GM23248 (cell line): ENCODE measurements around the gene MMP15. TPM values are rescaled to one million over a fixed set of nuclear protein-coding genes. Genes with fewer than 3 reads are reported as not detected.

Experiments used
- DNase-seq: peaks from one replicate; pipeline ENCODE4 v3.0.0-alpha.2; 2015
- H2AFZ ChIP-seq: fragments of 200-600 bp; sonication (generic); 2 replicates; pipeline ENCODE4 v1.6.1; 2016; ENCODE audit warnings: antibody characterized with exemption
- H3F3A ChIP-seq: fragments of 200-600 bp; sonication (generic); 2 replicates; pipeline ENCODE4 v1.6.1; 2016; ENCODE audit warnings: mild to moderate bottlenecking, antibody characterized with exemption, mixed run types; ENCODE audit not compliant: insufficient read depth
- H3K27ac ChIP-seq: fragments of 200-600 bp; sonication (generic); 2 replicates; pipeline ENCODE4 v1.5.1; 2016; ENCODE audit warnings: mild to moderate bottlenecking
- H3K27me3 ChIP-seq: fragments of 200-600 bp; sonication (generic); replicated peaks from 2 replicates; pipeline ENCODE4 v1.6.1; 2016; ENCODE audit warnings: mild to moderate bottlenecking; ENCODE audit not compliant: insufficient read depth
- H3K36me3 ChIP-seq: fragments of 200-600 bp; sonication (generic); 2 replicates; pipeline ENCODE4 v1.6.1; 2016; ENCODE audit warnings: low read depth, mild to moderate bottlenecking
- H3K4me1 ChIP-seq: fragments of 200-600 bp; sonication (generic); 2 replicates; pipeline ENCODE4 v1.6.1; 2016; ENCODE audit warnings: mild to moderate bottlenecking; ENCODE audit not compliant: insufficient read depth
- H3K4me2 ChIP-seq: fragments of 200-600 bp; sonication (generic); one replicate; pipeline ENCODE4 v1.6.1; 2016; ENCODE audit warnings: mild to moderate bottlenecking; ENCODE audit not compliant: unreplicated experiment
- H3K4me3 ChIP-seq: fragments of 200-600 bp; sonication (generic); 2 replicates; pipeline ENCODE4 v1.5.1; 2016; ENCODE audit warnings: mild to moderate bottlenecking
- H3K79me2 ChIP-seq: fragments of 200-600 bp; sonication (generic); 2 replicates; pipeline ENCODE4 v1.6.1; 2016; ENCODE audit warnings: mild to moderate bottlenecking; ENCODE audit not compliant: insufficient read depth
- H3K9ac ChIP-seq: fragments of 200-600 bp; sonication (generic); 2 replicates; pipeline ENCODE4 v1.6.1; 2016; ENCODE audit warnings: mild to moderate bottlenecking
- H3K9me2 ChIP-seq: fragments of 200-600 bp; sonication (generic); 2 replicates; pipeline ENCODE4 v1.6.1; 2016; ENCODE audit warnings: mixed run types, mild to moderate bottlenecking, moderate library complexity; ENCODE audit not compliant: insufficient read depth
- H3K9me3 ChIP-seq: fragments of 200-600 bp; sonication (generic); one replicate; pipeline ENCODE4 v1.6.1; 2017; ENCODE audit warnings: low read depth
- H4K20me1 ChIP-seq: fragments of 200-600 bp; sonication (generic); 2 replicates; pipeline ENCODE4 v1.6.0; 2016; ENCODE audit not compliant: insufficient read depth
- EZH2 ChIP-seq: fragments of 200-600 bp; sonication (generic); IDR thresholded peaks from 2 replicates; pipeline ENCODE4 v1.6.1; 2018; ENCODE audit warnings: antibody characterized with exemption, mild to moderate bottlenecking; ENCODE audit not compliant: insufficient read depth, poor library complexity, severe bottlenecking
- EZH2phosphoT487 ChIP-seq: fragments of 200-600 bp; sonication (generic); IDR thresholded peaks from 2 replicates; pipeline ENCODE4 v1.6.1; 2018; ENCODE audit warnings: antibody characterized with exemption, moderate library complexity, mild to moderate bottlenecking, low read depth; ENCODE audit not compliant: insufficient read depth
- WGBS, 2 experiments: methylation state at CpG; one replicate each; pipeline ENCODE4 v1.1.6; 2015 to 2017; ENCODE audit warnings: low lambda C conversion rate in 2 of 2, low coverage in 1 of 2; ENCODE audit errors: missing lambda C conversion rate in 2 of 2; 5-methylcytosine and 5-hydroxymethylcytosine counted together
- in situ Hi-C: fragments of 300-500 bp; cut with MboI; formaldehyde crosslinking; loops from 2 replicates; pipeline ENCODE4 v1.15.0; 2020
- polyA plus RNA-seq: library from polyadenylated mRNA; unstranded; fragments of >200 nt; fragmentation: Nextera tagmentation; extraction: Ambion mirVana; gene quantifications from 2 replicates; pipeline ENCODE4 v1.2.1, GENCODE V29; 2016
- total RNA-seq: library from RNA; depleted of rRNA; stranded (reverse); fragments of >200 nt; shearing (Covaris generic); gene quantifications from 2 replicates; pipeline ENCODE4 v1.2.3, GENCODE V29; 2014

Gene MMP15
- total and polyA plus RNA-seq, 2 experiments from 2014 or later, result 0.45 to 1.4 TPM

DNA sequence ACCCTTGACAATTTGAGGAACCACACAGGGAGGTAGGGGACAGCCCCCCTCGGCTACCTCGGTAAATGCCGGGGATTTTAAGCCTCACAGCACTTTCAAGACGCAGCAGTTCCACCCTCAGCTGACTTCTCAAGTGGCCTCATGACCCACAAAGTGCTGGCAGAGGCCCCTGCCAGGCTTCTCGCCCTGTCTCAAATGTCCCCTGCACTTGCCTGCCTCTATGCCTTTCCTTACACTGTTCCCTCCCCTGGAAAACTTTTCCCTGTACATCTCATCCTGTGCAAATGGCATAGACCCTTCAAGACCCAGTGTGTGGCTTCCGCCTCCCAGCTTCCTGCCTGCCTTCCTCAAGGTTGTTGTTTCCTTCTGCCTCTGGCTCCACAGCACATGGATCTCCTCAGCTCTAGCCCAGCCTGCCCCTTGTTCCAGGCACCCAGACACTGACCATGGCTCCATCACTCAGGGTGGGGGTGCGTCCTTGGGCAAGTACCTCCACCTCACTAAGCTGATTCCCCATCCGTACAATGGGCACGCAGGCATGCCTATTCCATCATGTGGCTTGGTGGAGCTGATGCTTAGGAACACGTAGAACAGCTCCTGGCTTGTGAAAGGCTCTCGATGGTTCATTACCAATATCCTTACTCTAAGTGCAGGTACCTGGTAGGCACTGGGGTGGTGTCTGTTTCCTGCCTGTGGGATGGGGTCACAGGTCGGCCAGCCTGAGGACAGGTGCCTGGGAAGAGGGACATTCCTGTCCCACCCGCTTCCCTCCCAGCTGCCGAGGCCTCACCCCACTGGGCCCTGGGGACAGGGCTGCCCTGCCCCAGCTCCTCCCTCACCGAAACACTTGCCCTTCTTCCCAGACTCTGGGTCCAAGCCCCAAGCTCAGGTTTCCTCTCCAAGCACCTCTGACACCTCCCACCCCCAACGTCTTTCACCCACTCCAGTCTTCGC, 24.0 kb downstream of the MMP15 start:
- no peak for DNase-seq
- no peak overlapping the region for H2AFZ ChIP-seq
- H4K20me1 ChIP-seq, result no peaks in the 10 kb centered on the region
- H3F3A ChIP-seq, result no peaks in the 10 kb centered on the region
- WGBS, 2 experiments, result 67 to 68% methylated on average over 17 of the region's 17 CpGs
- no peaks in the 10 kb centered on the region for H3K27me3 ChIP-seq
- H3K9ac ChIP-seq, result no peak overlapping the region
- no peak overlapping the region for H3K4me2 ChIP-seq
- TF ChIP-seq EZH2phosphoT487, result no peak
- H3K9me3 ChIP-seq, result no peaks in the 10 kb centered on the region
- in situ Hi-C loops, result no loop called here
- no peaks in the 10 kb centered on the region for H3K9me2 ChIP-seq
- no peak overlapping the region for H3K27ac ChIP-seq
- H3K36me3 ChIP-seq, result no peaks in the 10 kb centered on the region
- H3K79me2 ChIP-seq, result no peaks in the 10 kb centered on the region
- no peak overlapping the region for H3K4me3 ChIP-seq
- H3K4me1 ChIP-seq, result no peaks in the 10 kb centered on the region

DNA sequence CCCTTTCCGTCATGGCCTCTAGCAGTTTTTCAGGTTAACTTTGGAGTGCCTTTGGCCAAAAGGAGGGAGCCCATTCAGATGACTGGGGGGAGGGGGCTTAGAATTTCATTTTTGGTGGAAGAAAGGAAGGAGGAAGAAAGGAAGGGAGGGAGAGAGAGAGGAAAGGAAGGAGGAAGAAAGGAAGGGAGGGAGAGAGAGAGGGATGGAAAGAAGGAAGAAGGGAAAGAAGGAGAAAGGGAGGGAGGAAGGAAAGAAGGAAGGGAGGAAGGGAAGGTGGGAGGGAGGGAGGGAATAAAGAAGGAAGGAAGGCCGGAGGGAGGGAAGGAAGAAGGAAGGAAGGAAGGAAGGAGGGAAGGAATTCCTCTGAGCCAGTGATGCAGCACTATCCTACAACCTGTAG, 25.7 kb downstream of the MMP15 start:
- DNase-seq, result no peak
- Histone ChIP-seq H3K4me3 (no peak overlapping the region), H3K27ac (no peak overlapping the region), H3K9me2 (no peaks in the 10 kb centered on the region), H2AFZ (no peak overlapping the region), H3K36me3 (no peaks in the 10 kb centered on the region), H3K9ac (no peak overlapping the region), H3K27me3 (no peaks in the 10 kb centered on the region), H3K4me2 (no peak overlapping the region), H4K20me1 (no peaks in the 10 kb centered on the region), H3F3A (no peaks in the 10 kb centered on the region), H3K4me1 (no peaks in the 10 kb centered on the region), H3K79me2 (no peaks in the 10 kb centered on the region), H3K9me3 (no peaks in the 10 kb centered on the region)
- WGBS, 2 experiments, result 67 to 71% methylated on average over 1 to 2 of the region's 2 CpGs
- TF ChIP-seq EZH2phosphoT487 (no peak), EZH2 (no peak)
- in situ Hi-C loops, result no loop called here

DNA sequence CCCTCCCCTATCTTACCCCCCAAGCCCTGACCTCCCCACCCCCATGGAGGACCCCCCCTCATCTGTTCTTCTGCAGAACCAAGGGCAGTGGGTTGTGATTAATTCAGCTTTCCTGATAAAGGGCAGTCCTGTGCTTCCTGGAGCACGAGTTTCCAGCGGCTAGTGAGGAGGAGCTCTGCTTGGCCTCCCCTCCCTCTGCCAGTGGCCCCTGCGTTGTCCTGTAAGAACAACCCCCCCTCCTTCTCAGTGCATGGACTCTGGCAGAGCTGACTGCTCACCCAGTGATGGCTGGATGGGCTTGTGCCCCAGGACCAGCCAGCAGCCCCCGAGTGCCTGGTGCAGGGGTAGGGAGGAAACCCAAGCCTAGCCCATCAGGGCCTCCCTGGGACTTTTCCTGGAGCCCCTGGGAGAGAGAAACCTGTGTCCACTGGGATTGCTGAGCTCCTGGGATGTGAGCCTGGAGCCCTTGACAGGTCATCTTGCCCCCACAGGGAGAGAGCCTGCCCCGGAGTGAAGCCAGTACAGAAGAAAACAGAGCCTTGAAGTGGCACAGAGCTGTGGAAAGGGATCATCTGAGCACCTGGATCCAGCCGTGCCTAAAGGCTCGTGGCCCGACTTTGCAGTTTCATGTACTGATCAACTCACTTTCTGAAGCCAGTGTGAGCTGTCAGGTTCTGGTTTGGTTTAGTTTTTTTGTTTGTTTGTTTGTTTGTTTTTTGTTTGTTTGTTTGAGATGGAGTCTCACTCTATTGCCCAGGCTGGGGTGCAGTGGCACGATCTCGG, 26.5 kb downstream of the MMP15 start:
- Histone ChIP-seq H3K9ac (no peak overlapping the region), H3K27me3 (no peaks in the 10 kb centered on the region; the same call in 1 of the 2 replicates), H3K4me2 (no peak overlapping the region), H3K79me2 (no peaks in the 10 kb centered on the region), H3K4me1 (no peaks in the 10 kb centered on the region), H3K36me3 (no peaks in the 10 kb centered on the region), H3K4me3 (no peak overlapping the region), H3K9me2 (no peaks in the 10 kb centered on the region), H3K9me3 (no peaks in the 10 kb centered on the region), H2AFZ (no peak overlapping the region), H3F3A (no peaks in the 10 kb centered on the region), H4K20me1 (no peaks in the 10 kb centered on the region), H3K27ac (no peak overlapping the region)
- DNase-seq, result no peak
- TF ChIP-seq EZH2phosphoT487 (no peak), EZH2 (no peak)
- 43 to 50% methylated on average over 10 of the region's 10 CpGs for WGBS, 2 experiments
- in situ Hi-C loops, result no loop called here

DNA sequence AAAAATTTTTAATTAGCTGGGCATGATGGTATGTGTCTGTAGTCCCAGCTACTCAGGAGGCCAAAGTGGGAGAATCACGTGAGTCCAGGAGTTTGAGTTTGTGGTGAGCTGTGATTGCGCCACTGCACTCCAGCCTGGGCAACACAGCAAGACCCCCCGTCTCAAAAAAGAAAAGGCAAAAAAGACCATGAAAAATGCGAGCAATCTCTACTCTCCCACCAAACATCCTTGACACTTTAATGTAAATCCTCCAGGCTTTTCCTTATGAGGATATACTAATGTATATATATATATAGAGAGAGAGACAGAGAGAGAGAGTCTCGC, 28.1 kb downstream of the MMP15 start:
- Histone ChIP-seq H3K36me3 (no peaks in the 10 kb centered on the region), H3K9ac (no peak overlapping the region), H3K27me3 (no peaks in the 10 kb centered on the region; the same call in 1 of the 2 replicates), H4K20me1 (no peaks in the 10 kb centered on the region), H2AFZ (no peak overlapping the region), H3K4me3 (no peak overlapping the region), H3K9me2 (no peaks in the 10 kb centered on the region), H3F3A (no peaks in the 10 kb centered on the region), H3K4me2 (no peak overlapping the region), H3K27ac (no peak overlapping the region), H3K79me2 (no peaks in the 10 kb centered on the region), H3K9me3 (no peaks in the 10 kb centered on the region), H3K4me1 (no peaks in the 10 kb centered on the region)
- TF ChIP-seq EZH2phosphoT487, result no peak
- no peak for TF ChIP-seq EZH2
- 76 to 79% methylated on average over 5 of the region's 5 CpGs for WGBS, 2 experiments
- in situ Hi-C loops, result no loop called here
- DNase-seq, result no peak
